ENCODE data around the gene FRA10AC1. TPM values are rescaled to one million over a fixed set of nuclear protein-coding genes. Genes with fewer than 3 reads are reported as not detected.
A peak's percentile ranks its signal among the peaks of the same experiment; 100 is the strongest.

Gene FRA10AC1
- polyA plus RNA-seq, 2 of the 4 experiments (the other 2 are of a cell fraction), result 11.1 to 20.5 TPM

GRCh38 chr10:93718937-93719725 lies 16.7 kb upstream of the FRA10AC1 start:
- H3K4me1 ChIP-seq, result peaks cover 18% of the 10 kb centered on the region; the same call in 2 of the 3 replicates
- TF ChIP-seq HOXA7 (CRISPR knock-in tag; IDR thresholded peaks at IDR 0.05) (no peak), FOXS1 (CRISPR knock-in tag; IDR thresholded peaks at IDR 0.05) (no peak), RCOR1 (IDR thresholded peaks at IDR 0.05; ENCODE audit: low read depth, low read length) (no peak), ESRRA (IDR thresholded peaks at IDR 0.05; ENCODE audit: borderline replicate concordance, low read length) (no peak), PHF8 (IDR thresholded peaks at IDR 0.05; ENCODE audit: borderline replicate concordance, low read depth) (no peak), REST (IDR thresholded peaks at IDR 0.05) (peak; percentile 42; the same call in 1 of the 2 replicates), TP53 (CRISPR knock-in tag; IDR thresholded peaks at IDR 0.05) (no peak), RNF2 (IDR thresholded peaks at IDR 0.05; ENCODE audit: borderline replicate concordance, low read depth) (no peak), E2F6 (IDR thresholded peaks at IDR 0.05; ENCODE audit: borderline replicate concordance, low read depth) (no peak)
- FAIRE-seq, result no peak
- H3K27ac ChIP-seq, result no peak overlapping the region
- H3K4me3 ChIP-seq, result no peak overlapping the region
- DNase-seq (ENCODE audit: low read depth in 1 of 2, low spot score in 1 of 2), result no peak
- CTCF ChIA-PET, result interaction anchor here (0.6 to 1.8 kb wide), 6 partner anchors 11 to 586 kb away, joined by 3 to 6 read pairs (median 4); no protein-coding TSS in a partner anchor
- ATAC-seq, result peak in 1 of 2 experiments; percentile 30; a peak in 2 of 6 replicates
- H3K9me3 ChIP-seq, result no peaks in the 10 kb centered on the region
- no peak overlapping the region for H3K4me2 ChIP-seq
- 63% methylated on average over 8 of the region's 8 CpGs for WGBS (ENCODE audit: missing lambda C conversion rate)
- POLR2A ChIA-PET, result no interaction called here

GRCh38 chr10:93716766-93717165 lies 14.4 kb upstream of the FRA10AC1 start:
- FAIRE-seq, result no peak
- WGBS (ENCODE audit: missing lambda C conversion rate), result 0% methylated on average over 1 of the region's 1 CpG
- Histone ChIP-seq H3K4me2 (0 out of 3 replicates have a peak overlapping the region, but pooled peaks have one; percentile 11), H3K9me3 (no peaks in the 10 kb centered on the region), H3K4me1 (peaks cover 9% of the 10 kb centered on the region; the same call in 1 of the 3 replicates), H3K4me3 (no peak overlapping the region), H3K27ac (no peak overlapping the region)
- DNase-seq (ENCODE audit: low read depth in 1 of 2, low spot score in 1 of 2), result peak in 1 of 2 experiments; percentile 11
- POLR2A ChIA-PET, result no interaction called here
- TF ChIP-seq ZSCAN20 (CRISPR knock-in tag; IDR thresholded peaks at IDR 0.05) (no peak), TP53 (CRISPR knock-in tag; IDR thresholded peaks at IDR 0.05) (no peak), ATOH8 (CRISPR knock-in tag; IDR thresholded peaks at IDR 0.05; ENCODE audit: low read depth) (no peak), CEBPB (IDR thresholded peaks at IDR 0.05) (no peak), EHF (CRISPR knock-in tag; IDR thresholded peaks at IDR 0.05) (no peak), RNF2 (IDR thresholded peaks at IDR 0.05; ENCODE audit: borderline replicate concordance, low read depth) (no peak), HEYL (CRISPR knock-in tag; IDR thresholded peaks at IDR 0.05) (no peak), MAX (IDR thresholded peaks at IDR 0.05) (no peak), BHLHE40 (IDR thresholded peaks at IDR 0.05; ENCODE audit: low read depth, low read length) (no peak), FOSL2 (IDR thresholded peaks at IDR 0.05) (no peak), FOSL2 (CRISPR knock-in tag; IDR thresholded peaks at IDR 0.05) (no peak)
- no peak for ATAC-seq
- CTCF ChIA-PET, result no interaction called here
